Mucosa of stomach (tissue), 1 donor: Measurements from ENCODE around the gene COQ10A.

Experiments used
- H3K27me3 ChIP-seq: one replicate; pipeline ENCODE4 v1.7.0; 2013; ENCODE audit warnings: mild to moderate bottlenecking, low read length; ENCODE audit not compliant: control insufficient read depth, insufficient read depth
- H3K36me3 ChIP-seq: one replicate; pipeline ENCODE4 v1.7.0; 2013; ENCODE audit warnings: low read length; ENCODE audit not compliant: control insufficient read depth, insufficient read depth
- H3K4me1 ChIP-seq: one replicate; pipeline ENCODE4 v1.7.0; 2013; ENCODE audit warnings: mild to moderate bottlenecking, low read length; ENCODE audit not compliant: control insufficient read depth, insufficient read depth
- H3K4me3 ChIP-seq: one replicate; pipeline ENCODE4 v1.7.0; 2013; ENCODE audit warnings: low read length
- H3K9ac ChIP-seq: one replicate; pipeline ENCODE4 v1.7.0; 2013; ENCODE audit warnings: mild to moderate bottlenecking, low read length, moderate library complexity
- H3K9me3 ChIP-seq: one replicate; pipeline ENCODE4 v1.7.0; 2013; ENCODE audit warnings: mild to moderate bottlenecking, low read length, moderate library complexity; ENCODE audit not compliant: control insufficient read depth
- donor health status: Pancreatic carcinoma.

COQ10A gene

DNA sequence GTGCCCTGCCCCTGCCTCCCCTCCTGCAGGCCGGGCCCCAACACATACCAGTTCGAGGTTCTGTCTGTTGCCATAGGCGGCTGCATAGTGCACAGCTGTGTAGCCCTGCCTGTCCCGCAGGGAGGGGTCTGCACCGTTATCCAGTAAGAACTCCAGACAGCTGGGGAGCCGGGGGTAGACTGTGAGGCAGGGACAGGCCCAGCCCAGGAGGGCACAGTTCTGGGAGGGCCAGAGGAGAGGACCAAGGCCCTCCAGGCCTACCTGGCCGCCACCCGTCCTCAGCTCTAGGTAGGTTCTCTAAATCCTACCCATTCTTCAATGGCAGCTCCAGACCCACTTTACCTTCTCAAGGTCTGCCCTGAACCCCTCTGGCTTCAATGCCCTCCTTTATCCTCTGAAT is 18.0 kb upstream of the COQ10A start:
- Histone ChIP-seq H3K4me3 (no peak overlapping the region), H3K27me3 (no peaks in the 10 kb centered on the region), H3K36me3 (peaks cover 44% of the 10 kb centered on the region), H3K9me3 (no peaks in the 10 kb centered on the region), H3K4me1 (no peaks in the 10 kb centered on the region), H3K9ac (no peak overlapping the region)

- H3K9me3 ChIP-seq, result no peaks in the 10 kb centered on the region
- peaks cover 33% of the 10 kb centered on the region for H3K36me3 ChIP-seq
- no peaks in the 10 kb centered on the region for H3K27me3 ChIP-seq
- peaks cover 17% of the 10 kb centered on the region for H3K4me1 ChIP-seq
- no peak overlapping the region for H3K9ac ChIP-seq
- no peak overlapping the region for H3K4me3 ChIP-seq
These were observed 14.1 kb upstream of the COQ10A start for GRCh38 chr12:56252649-56253048.

DNA sequence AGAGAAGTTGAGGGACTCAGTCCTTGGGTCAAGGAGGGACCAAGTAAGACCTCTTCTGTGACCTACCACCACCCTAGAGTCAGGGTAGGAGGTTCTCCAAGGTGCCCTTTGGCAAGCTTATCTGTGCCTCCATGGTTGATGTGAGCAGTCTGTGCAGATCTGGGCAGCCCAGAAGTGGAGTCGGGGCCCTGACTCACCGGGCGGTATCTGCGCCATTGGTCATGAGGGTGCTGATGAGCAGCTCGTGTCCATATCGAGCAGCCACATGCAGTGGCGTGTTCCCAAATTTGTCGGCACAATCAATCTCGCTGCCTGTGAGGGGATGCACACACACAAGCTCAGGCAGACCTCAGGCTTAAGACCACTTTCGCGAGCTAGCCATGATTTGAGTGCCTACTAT is 13.7 kb upstream of the COQ10A start:
- Histone ChIP-seq H3K4me1 (peaks cover 17% of the 10 kb centered on the region), H3K9me3 (no peaks in the 10 kb centered on the region), H3K27me3 (no peaks in the 10 kb centered on the region), H3K4me3 (no peak overlapping the region), H3K36me3 (peaks cover 33% of the 10 kb centered on the region), H3K9ac (no peak overlapping the region)

DNA sequence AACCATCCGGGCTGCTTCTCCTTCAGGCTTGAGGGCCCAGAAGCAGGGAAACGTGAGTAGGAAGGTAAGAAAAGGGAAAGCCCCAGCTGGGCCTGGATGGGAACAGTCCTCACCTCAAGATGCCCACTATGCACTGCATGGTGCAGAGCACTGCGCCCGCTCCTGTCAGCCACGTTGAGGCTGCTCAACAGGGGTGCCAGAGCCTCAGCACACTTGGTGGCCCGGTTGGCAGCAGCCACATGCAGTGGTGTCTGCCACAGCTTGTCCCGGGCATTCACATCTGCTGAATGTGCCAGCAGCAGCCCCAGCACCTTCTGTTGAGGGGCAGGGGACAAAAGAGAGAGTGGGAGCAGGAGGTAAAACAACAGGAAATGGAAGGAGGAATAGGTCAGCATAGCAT is 11.1 kb upstream of the COQ10A start:
- peaks cover 24% of the 10 kb centered on the region for H3K36me3 ChIP-seq
- H3K9ac ChIP-seq, result no peak overlapping the region
- H3K4me3 ChIP-seq, result no peak overlapping the region
- peaks cover 17% of the 10 kb centered on the region for H3K4me1 ChIP-seq
- no peaks in the 10 kb centered on the region for H3K9me3 ChIP-seq
- H3K27me3 ChIP-seq, result no peaks in the 10 kb centered on the region

GRCh38 chr12:56256326-56256960 is 10.3 kb upstream of the COQ10A start:
- peak overlapping the region; percentile 84 for H3K9ac ChIP-seq
- no peaks in the 10 kb centered on the region for H3K9me3 ChIP-seq
- no peaks in the 10 kb centered on the region for H3K27me3 ChIP-seq
- H3K4me3 ChIP-seq, result no peak overlapping the region
- H3K36me3 ChIP-seq, result peaks cover 24% of the 10 kb centered on the region
- peaks cover 17% of the 10 kb centered on the region for H3K4me1 ChIP-seq

DNA sequence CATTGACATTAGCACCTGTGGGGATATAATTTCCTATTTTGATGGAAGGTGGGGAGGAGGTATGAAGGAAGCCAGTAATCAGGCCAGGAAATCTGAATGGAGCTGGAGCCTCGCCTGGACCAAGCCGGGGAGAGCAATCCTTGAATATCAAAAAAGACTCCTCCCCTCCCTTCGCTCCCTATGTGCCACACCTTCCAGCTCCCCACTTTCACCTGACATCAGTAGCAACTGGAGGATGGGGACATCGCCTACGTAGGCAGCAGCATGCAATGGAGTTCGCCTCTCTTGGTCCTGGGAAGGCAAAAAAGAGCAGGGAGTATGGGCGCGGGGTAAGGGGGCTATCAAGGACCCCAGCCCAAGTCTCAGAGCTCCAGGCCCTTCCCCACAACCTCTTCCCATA is 9.7 kb upstream of the COQ10A start:
- H3K4me1 ChIP-seq, result peaks cover 17% of the 10 kb centered on the region
- H3K27me3 ChIP-seq, result no peaks in the 10 kb centered on the region
- peak overlapping the region; percentile 84 for H3K9ac ChIP-seq
- no peaks in the 10 kb centered on the region for H3K9me3 ChIP-seq
- H3K4me3 ChIP-seq, result peak overlapping the region; percentile 38
- peaks cover 24% of the 10 kb centered on the region for H3K36me3 ChIP-seq

DNA sequence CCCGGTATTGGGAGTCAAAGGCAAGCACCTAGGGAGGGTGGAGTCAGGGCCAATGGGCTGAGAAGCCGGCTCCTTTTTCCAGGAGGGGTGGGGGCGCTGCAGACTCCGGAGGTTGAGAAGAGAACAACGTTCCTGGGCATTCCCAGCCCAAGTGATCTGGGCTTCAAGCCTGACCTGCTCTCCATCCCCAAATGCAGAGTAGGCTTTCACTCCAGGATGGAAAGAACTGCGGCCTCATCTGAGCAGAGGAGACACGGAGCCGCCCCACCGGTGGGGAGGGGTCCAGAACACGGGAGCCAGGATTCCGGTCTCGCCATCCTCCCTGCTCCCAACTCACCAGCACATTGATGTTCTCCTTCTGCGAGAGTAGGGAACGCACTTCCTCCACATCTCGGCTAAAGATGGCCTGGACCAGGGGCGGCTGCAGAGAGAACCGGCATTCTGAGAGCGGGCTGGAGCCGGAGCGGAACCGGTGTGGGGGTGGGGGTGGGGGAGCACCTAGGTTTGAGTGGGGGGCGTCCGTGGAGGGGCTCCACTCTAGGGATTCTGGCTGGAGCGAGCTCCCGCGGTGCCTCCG is 9.2 kb upstream of the COQ10A start:
- Histone ChIP-seq H3K4me1 (peaks cover 17% of the 10 kb centered on the region), H3K36me3 (peaks cover 21% of the 10 kb centered on the region), H3K9ac (peak overlapping the region; percentile 84), H3K9me3 (no peaks in the 10 kb centered on the region), H3K4me3 (peak overlapping the region; percentile 38), H3K27me3 (no peaks in the 10 kb centered on the region)

DNA sequence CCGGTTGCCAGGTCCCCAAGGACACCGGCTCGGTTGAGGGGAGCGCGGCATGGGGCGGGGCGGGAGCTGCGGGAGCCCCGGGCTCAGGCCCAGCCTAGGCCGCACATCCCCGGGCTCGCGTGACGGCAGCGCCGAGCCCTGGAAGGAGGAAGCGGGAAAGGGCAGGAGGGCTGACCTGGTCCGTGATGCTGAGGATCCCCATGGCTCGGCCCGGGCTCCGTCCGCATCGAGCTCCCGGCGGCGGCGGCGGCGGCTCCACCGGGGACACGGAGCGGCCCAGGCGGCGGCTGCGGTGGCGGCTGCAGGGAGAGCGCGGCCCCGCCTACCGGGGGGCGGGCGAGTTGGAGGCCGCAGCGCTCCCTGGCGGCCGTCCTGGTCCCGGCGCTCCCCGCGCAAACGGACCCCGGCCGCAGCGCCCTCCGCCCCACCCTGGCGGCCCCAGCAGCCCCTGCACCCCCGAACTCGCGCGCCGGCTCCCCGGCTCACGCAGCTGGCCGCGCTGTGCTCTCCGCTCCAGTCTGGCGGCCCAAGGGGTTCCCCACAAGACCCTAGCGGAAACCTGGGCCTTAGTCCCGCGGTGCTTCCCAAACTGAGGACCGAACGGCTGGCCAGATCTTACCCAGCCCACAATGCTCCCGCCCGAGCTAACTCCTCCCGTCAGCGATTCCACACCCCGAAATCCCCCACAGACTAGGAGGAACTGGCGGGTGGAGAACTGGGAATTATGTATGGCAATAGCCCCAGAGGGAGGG is 8.5 kb upstream of the COQ10A start, which contains the start of gene ANKRD52:
Gene ANKRD52, minus strand, starts transcription at position 317 of the 752 bp plus-strand sequence. Its CDS starts 115 bp downstream, at position 202.
- peak within 1 kb of the TSS; percentile 84 for H3K9ac ChIP-seq
- peak within 1 kb of the TSS; percentile 63 for H3K4me3 ChIP-seq
- peaks cover 17% of the 10 kb centered on the region for H3K4me1 ChIP-seq
- H3K9me3 ChIP-seq, result no peaks in the 10 kb centered on the region
- peaks cover 14% of the 10 kb centered on the region for H3K36me3 ChIP-seq
- H3K27me3 ChIP-seq, result no peaks in the 10 kb centered on the region

DNA sequence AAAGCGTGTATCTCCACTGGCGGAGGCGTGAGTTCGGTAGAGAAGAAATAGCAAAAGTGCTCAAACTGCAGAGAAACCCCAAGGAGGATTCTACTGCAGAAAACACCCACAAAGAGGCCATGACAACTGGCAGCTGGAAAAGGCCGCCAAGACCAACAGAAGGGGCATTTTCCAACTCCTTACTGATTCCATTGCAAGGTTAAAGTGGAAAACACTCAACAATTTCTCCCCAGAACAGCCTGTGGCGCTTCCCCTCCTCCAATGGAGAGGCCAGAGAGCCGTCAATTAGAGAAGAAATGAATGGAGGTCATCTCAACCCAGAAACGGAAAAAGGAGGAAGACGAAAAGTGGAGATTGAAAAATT is 7.9 kb upstream of the COQ10A start:
- no peaks in the 10 kb centered on the region for H3K9me3 ChIP-seq
- peaks cover 17% of the 10 kb centered on the region for H3K4me1 ChIP-seq
- H3K4me3 ChIP-seq, result peak overlapping the region; percentile 63
- peaks cover 9% of the 10 kb centered on the region for H3K36me3 ChIP-seq
- peak overlapping the region; percentile 84 for H3K9ac ChIP-seq
- H3K27me3 ChIP-seq, result no peaks in the 10 kb centered on the region

DNA sequence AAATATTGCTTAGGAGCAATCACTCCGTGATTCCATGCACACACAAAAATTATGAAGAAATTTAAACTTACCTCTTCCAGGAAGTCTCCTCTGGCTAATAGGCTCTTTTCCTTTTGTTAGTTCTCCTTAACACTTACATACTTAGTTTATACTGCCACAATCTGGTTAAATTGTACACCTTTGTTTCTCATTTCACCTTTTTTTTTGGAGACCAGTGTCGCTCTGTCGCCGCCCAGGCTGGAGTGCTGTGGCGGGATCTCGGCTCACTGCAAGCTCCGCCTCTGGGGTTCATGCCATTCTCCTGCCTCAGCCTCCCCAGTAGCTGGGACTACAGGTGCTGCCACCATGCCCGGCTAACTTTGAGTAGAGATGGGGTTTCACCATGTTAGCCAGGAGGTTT is 6.4 kb upstream of the COQ10A start:
- peaks cover 17% of the 10 kb centered on the region for H3K4me1 ChIP-seq
- H3K9me3 ChIP-seq, result no peaks in the 10 kb centered on the region
- no peaks in the 10 kb centered on the region for H3K27me3 ChIP-seq
- no peak overlapping the region for H3K4me3 ChIP-seq
- H3K36me3 ChIP-seq, result peaks cover 3% of the 10 kb centered on the region
- H3K9ac ChIP-seq, result no peak overlapping the region

GRCh38 chr12:56260921-56261320 is 5.8 kb upstream of the COQ10A start:
- H3K9me3 ChIP-seq, result no peaks in the 10 kb centered on the region
- peaks cover 17% of the 10 kb centered on the region for H3K4me1 ChIP-seq
- H3K9ac ChIP-seq, result no peak overlapping the region

DNA sequence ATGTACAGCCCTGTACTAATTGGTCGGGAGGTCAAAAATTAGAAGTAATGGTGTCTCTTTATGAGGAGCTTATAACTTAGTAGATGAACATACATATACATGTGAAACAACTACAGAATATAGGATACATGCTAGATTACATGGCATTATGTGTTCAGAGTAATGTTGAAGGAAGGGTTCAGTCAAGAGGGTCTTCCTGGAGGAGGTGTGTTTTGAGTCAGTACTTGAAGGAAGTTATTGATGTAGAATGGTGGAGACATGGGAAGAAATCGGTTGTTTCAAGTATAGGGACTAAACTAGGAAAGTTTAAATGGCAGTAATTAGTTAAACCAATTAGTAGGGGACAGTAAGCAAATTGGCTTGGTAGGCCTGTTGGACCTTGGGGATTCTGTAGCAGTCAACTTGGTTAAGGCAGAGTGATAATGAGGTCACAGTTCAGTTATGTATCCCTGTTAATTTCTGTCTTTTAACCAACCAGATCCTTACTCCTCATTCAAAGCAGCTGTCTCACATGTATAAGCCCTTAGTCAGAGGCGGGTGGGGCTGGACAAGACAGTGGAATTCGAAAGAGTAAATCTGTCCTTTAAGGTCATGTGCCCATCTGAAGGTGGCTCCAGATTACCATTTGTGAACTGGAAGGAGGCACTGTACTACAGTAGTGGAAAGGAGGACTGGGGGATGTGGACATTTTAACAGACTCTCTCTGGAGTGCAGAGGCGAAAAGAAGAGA is 5.1 kb upstream of the COQ10A start:
- H3K4me3 ChIP-seq, result no peak overlapping the region
- H3K9ac ChIP-seq, result no peak overlapping the region
- H3K36me3 ChIP-seq, result no peaks in the 10 kb centered on the region

More at GRCh38 chr12:56260921-56261320, 5.8 kb upstream of the COQ10A start:
- Histone ChIP-seq H3K27me3 (no peaks in the 10 kb centered on the region), H3K4me3 (no peak overlapping the region), H3K36me3 (peaks cover under 1% of the 10 kb centered on the region)

More for the DNA sequence above, 5.1 kb upstream of the COQ10A start:
- peaks cover 14% of the 10 kb centered on the region for H3K4me1 ChIP-seq
- H3K27me3 ChIP-seq, result no peaks in the 10 kb centered on the region
- H3K9me3 ChIP-seq, result no peaks in the 10 kb centered on the region
